Measurements from ENCODE around the gene AIPL1.

Gene AIPL1

GRCh38 chr17:6439951-6440350 is 5.0 kb upstream of the AIPL1 start:
- Histone ChIP-seq H3K27me3 (ENCODE audit: control insufficient read depth, insufficient read depth, low read length) (peaks cover 12% of the 10 kb centered on the region), H3K9me3 (ENCODE audit: control insufficient read depth, low read length) (no peaks in the 10 kb centered on the region), H3K4me3 (ENCODE audit: low read length) (no peak overlapping the region), H3K36me3 (ENCODE audit: control insufficient read depth, insufficient read depth, low read length) (no peaks in the 10 kb centered on the region), H3K4me1 (ENCODE audit: control insufficient read depth, insufficient read depth, low read length) (peaks cover 8% of the 10 kb centered on the region), H3K9ac (ENCODE audit: low read length) (no peak overlapping the region)

GRCh38 chr17:6437956-6438355 is 3.0 kb upstream of the AIPL1 start:
- Histone ChIP-seq H3K4me3 (ENCODE audit: low read length) (no peak overlapping the region), H3K36me3 (ENCODE audit: control insufficient read depth, insufficient read depth, low read length) (no peaks in the 10 kb centered on the region), H3K9me3 (ENCODE audit: control insufficient read depth, low read length) (no peaks in the 10 kb centered on the region), H3K9ac (ENCODE audit: low read length) (no peak overlapping the region), H3K27me3 (ENCODE audit: control insufficient read depth, insufficient read depth, low read length) (peaks cover 12% of the 10 kb centered on the region), H3K4me1 (ENCODE audit: control insufficient read depth, insufficient read depth, low read length) (no peaks in the 10 kb centered on the region)

GRCh38 chr17:6437466-6437865 is 2.5 kb upstream of the AIPL1 start:
- Histone ChIP-seq H3K27me3 (ENCODE audit: control insufficient read depth, insufficient read depth, low read length) (peaks cover 12% of the 10 kb centered on the region), H3K36me3 (ENCODE audit: control insufficient read depth, insufficient read depth, low read length) (no peaks in the 10 kb centered on the region), H3K4me3 (ENCODE audit: low read length) (no peak overlapping the region), H3K9ac (ENCODE audit: low read length) (no peak overlapping the region), H3K4me1 (ENCODE audit: control insufficient read depth, insufficient read depth, low read length) (no peaks in the 10 kb centered on the region), H3K9me3 (ENCODE audit: control insufficient read depth, low read length) (no peaks in the 10 kb centered on the region)

GRCh38 chr17:6435968-6436367 is 1.0 kb upstream of the AIPL1 start:
- H3K4me3 ChIP-seq (ENCODE audit: low read length): no peak overlapping the region
- no peaks in the 10 kb centered on the region for H3K36me3 ChIP-seq (ENCODE audit: control insufficient read depth, insufficient read depth, low read length)
- peaks cover 12% of the 10 kb centered on the region for H3K27me3 ChIP-seq (ENCODE audit: control insufficient read depth, insufficient read depth, low read length)
- H3K9ac ChIP-seq (ENCODE audit: low read length): no peak overlapping the region
- no peaks in the 10 kb centered on the region for H3K4me1 ChIP-seq (ENCODE audit: control insufficient read depth, insufficient read depth, low read length)
- no peaks in the 10 kb centered on the region for H3K9me3 ChIP-seq (ENCODE audit: control insufficient read depth, low read length)

GRCh38 chr17:6430769-6431168 is 4.2 kb downstream of the AIPL1 start:
- no peak overlapping the region for H3K4me3 ChIP-seq (ENCODE audit: low read length)
- H3K36me3 ChIP-seq (ENCODE audit: control insufficient read depth, insufficient read depth, low read length): no peaks in the 10 kb centered on the region
- no peaks in the 10 kb centered on the region for H3K27me3 ChIP-seq (ENCODE audit: control insufficient read depth, insufficient read depth, low read length)
- H3K4me1 ChIP-seq (ENCODE audit: control insufficient read depth, insufficient read depth, low read length): no peaks in the 10 kb centered on the region
- H3K9me3 ChIP-seq (ENCODE audit: control insufficient read depth, low read length): no peaks in the 10 kb centered on the region
- H3K9ac ChIP-seq (ENCODE audit: low read length): no peak overlapping the region

- H3K4me1 ChIP-seq (ENCODE audit: control insufficient read depth, insufficient read depth, low read length): no peaks in the 10 kb centered on the region
- H3K9ac ChIP-seq (ENCODE audit: low read length): no peak overlapping the region
- H3K27me3 ChIP-seq (ENCODE audit: control insufficient read depth, insufficient read depth, low read length): no peaks in the 10 kb centered on the region
- no peaks in the 10 kb centered on the region for H3K9me3 ChIP-seq (ENCODE audit: control insufficient read depth, low read length)
- H3K4me3 ChIP-seq (ENCODE audit: low read length): no peak overlapping the region
- no peaks in the 10 kb centered on the region for H3K36me3 ChIP-seq (ENCODE audit: control insufficient read depth, insufficient read depth, low read length)
Measured at GRCh38 chr17:6429266-6429665, 5.7 kb downstream of the AIPL1 start.

- Histone ChIP-seq H3K36me3 (ENCODE audit: control insufficient read depth, insufficient read depth, low read length) (no peaks in the 10 kb centered on the region), H3K9me3 (ENCODE audit: control insufficient read depth, low read length) (no peaks in the 10 kb centered on the region), H3K9ac (ENCODE audit: low read length) (no peak overlapping the region), H3K4me1 (ENCODE audit: control insufficient read depth, insufficient read depth, low read length) (no peaks in the 10 kb centered on the region), H3K4me3 (ENCODE audit: low read length) (no peak overlapping the region), H3K27me3 (ENCODE audit: control insufficient read depth, insufficient read depth, low read length) (no peaks in the 10 kb centered on the region)
Measured at GRCh38 chr17:6428207-6428965, 6.5 kb downstream of the AIPL1 start.

- H3K9ac ChIP-seq (ENCODE audit: low read length): no peak overlapping the region
- H3K27me3 ChIP-seq (ENCODE audit: control insufficient read depth, insufficient read depth, low read length): peaks cover 4% of the 10 kb centered on the region
- H3K9me3 ChIP-seq (ENCODE audit: control insufficient read depth, low read length): no peaks in the 10 kb centered on the region
- no peak overlapping the region for H3K4me3 ChIP-seq (ENCODE audit: low read length)
- no peaks in the 10 kb centered on the region for H3K36me3 ChIP-seq (ENCODE audit: control insufficient read depth, insufficient read depth, low read length)
- no peaks in the 10 kb centered on the region for H3K4me1 ChIP-seq (ENCODE audit: control insufficient read depth, insufficient read depth, low read length)
Measured at GRCh38 chr17:6427279-6427781, 7.6 kb downstream of the AIPL1 start.

- no peaks in the 10 kb centered on the region for H3K4me1 ChIP-seq (ENCODE audit: control insufficient read depth, insufficient read depth, low read length)
Measured at GRCh38 chr17:6426356-6427101, 8.4 kb downstream of the AIPL1 start.

GRCh38 chr17:6425407-6425806 is 9.5 kb downstream of the AIPL1 start:
- H3K9me3 ChIP-seq (ENCODE audit: control insufficient read depth, low read length): no peaks in the 10 kb centered on the region

More at GRCh38 chr17:6426356-6427101, 8.4 kb downstream of the AIPL1 start:
- Histone ChIP-seq H3K4me3 (ENCODE audit: low read length) (no peak overlapping the region), H3K36me3 (ENCODE audit: control insufficient read depth, insufficient read depth, low read length) (no peaks in the 10 kb centered on the region), H3K9me3 (ENCODE audit: control insufficient read depth, low read length) (no peaks in the 10 kb centered on the region), H3K9ac (ENCODE audit: low read length) (no peak overlapping the region), H3K27me3 (ENCODE audit: control insufficient read depth, insufficient read depth, low read length) (peaks cover 4% of the 10 kb centered on the region)

GRCh38 chr17:6423931-6424330 is 11.0 kb downstream of the AIPL1 start:
- H3K27me3 ChIP-seq (ENCODE audit: control insufficient read depth, insufficient read depth, low read length): peaks cover 8% of the 10 kb centered on the region
- H3K4me3 ChIP-seq (ENCODE audit: low read length): no peak overlapping the region
- H3K9ac ChIP-seq (ENCODE audit: low read length): no peak overlapping the region
- H3K9me3 ChIP-seq (ENCODE audit: control insufficient read depth, low read length): no peaks in the 10 kb centered on the region
- H3K4me1 ChIP-seq (ENCODE audit: control insufficient read depth, insufficient read depth, low read length): no peaks in the 10 kb centered on the region
- no peaks in the 10 kb centered on the region for H3K36me3 ChIP-seq (ENCODE audit: control insufficient read depth, insufficient read depth, low read length)

More at GRCh38 chr17:6425407-6425806, 9.5 kb downstream of the AIPL1 start:
- no peak overlapping the region for H3K9ac ChIP-seq (ENCODE audit: low read length)
- no peaks in the 10 kb centered on the region for H3K4me1 ChIP-seq (ENCODE audit: control insufficient read depth, insufficient read depth, low read length)
- H3K36me3 ChIP-seq (ENCODE audit: control insufficient read depth, insufficient read depth, low read length): no peaks in the 10 kb centered on the region
- peaks cover 8% of the 10 kb centered on the region for H3K27me3 ChIP-seq (ENCODE audit: control insufficient read depth, insufficient read depth, low read length)
- no peak overlapping the region for H3K4me3 ChIP-seq (ENCODE audit: low read length)

- Histone ChIP-seq H3K9ac (ENCODE audit: low read length) (no peak overlapping the region), H3K4me3 (ENCODE audit: low read length) (no peak overlapping the region), H3K27me3 (ENCODE audit: control insufficient read depth, insufficient read depth, low read length) (peaks cover 8% of the 10 kb centered on the region), H3K36me3 (ENCODE audit: control insufficient read depth, insufficient read depth, low read length) (no peaks in the 10 kb centered on the region), H3K9me3 (ENCODE audit: control insufficient read depth, low read length) (no peaks in the 10 kb centered on the region), H3K4me1 (ENCODE audit: control insufficient read depth, insufficient read depth, low read length) (no peaks in the 10 kb centered on the region)
Measured at GRCh38 chr17:6422654-6423241, 12.2 kb downstream of the AIPL1 start.
